Activated naive CD4-positive, alpha-beta T cell (primary cell): Measurements from ENCODE around the gene TRMT2B.
"Not testable (repeated sequence)": the region's sequence is repeated elsewhere in the genome, so short reads cannot be mapped to it uniquely, and the experiment has no call there.

Source experiments
- DNase-seq, 4 experiments: peaks; one replicate each; lab custom pipeline; 2025; lab: John Stamatoyannopoulos, UW

Gene TRMT2B

DNA sequence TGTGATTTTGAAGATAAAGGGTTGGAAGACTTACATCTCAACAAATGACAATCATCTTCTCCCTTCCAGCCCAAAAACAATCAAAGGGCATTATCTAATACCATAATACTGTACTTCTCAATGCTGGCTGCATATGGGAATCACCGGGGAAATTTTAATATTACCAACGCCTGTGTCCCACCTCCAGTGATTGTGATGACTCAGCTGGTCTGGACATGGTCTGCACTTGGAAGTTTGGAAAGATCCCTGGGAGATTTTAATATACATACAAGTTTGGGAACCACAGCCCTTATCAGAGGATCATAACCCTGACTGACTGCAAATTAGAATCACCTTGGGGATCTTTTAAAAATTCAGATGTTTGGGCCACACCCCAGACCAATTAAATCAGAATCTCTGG, 52.5 kb downstream of the TRMT2B start:
- no peak for DNase-seq

DNA sequence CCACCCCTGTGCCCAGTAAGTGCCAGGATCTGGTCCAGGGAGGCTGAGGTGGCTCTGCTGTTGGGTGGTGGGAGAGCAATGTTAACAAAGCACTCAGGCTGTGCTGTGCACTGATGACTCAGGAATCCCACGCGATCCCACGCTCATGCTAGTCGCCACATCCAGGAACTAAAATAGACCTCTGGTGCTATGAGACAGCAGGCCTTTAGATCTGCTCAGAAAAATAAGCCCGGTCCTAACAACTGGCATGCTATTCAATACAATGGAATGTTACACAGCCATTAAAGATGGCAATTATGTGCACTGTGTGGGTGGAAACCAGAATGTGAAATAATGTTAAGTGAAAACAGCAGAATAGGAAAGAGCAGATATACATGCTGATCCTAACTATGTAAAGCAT, 56.4 kb downstream of the TRMT2B start:
- DNase-seq: no peak

DNA sequence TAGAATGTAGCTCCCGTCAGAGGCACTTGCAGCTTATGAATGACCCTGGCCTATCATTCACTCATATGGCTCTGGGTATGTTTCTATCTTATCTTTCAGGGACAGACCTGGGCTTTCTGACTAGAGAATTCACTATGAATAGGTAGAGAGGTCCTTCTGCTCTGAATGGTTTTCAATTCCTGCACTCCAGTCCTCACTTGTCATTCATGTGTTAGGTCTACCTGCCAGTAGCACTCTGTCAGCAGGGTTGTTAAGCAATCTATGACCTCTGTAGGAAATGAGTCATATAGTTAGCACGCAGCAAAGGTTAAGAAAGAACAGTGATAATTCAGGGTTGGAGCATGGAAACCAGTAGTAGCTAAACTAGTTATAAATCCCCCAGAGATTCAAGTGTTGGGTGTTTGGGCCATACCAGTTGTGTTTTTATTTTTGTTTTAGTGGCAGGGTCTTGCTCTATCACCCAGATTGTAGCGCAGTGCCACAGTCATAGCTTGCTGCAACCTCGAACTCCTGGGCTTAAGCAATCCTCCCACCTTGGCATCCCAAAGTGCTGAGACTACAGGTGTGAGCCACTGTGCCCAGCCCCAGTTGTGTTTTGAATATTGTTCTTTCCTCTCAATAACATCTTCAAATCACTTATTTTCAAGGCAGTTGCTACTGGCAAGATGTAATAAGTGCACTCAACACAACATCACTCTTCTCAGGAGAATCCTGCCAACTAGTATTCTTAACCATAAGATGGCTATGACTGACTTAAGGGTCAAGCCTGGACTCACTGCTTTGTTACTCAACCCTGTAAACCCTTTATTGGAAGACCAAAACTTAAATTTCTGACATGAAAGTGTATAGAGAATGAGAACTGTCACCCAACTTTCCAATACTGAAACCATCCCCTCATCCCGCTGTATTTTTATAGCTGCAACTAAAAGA, 57.3 kb downstream of the TRMT2B start:
- no peak for DNase-seq

DNA sequence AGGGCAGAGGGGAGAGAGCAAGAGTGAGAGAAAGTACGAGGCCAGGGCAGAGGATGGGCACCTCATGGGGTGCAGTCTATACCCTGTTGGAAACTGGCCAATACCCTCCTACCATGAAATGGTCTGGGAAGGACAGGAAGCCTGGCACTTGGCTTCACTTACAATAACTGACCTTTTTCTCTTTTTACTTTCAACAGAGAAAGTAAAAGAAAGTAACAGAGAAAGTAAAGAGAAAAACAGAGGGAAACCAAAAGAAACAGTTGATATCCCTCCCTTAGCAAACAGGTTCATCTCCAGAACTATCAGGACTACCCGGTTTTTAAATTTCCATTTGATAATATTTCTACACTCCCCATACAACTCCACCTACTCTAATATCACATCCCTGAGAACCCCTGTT, 61.8 kb downstream of the TRMT2B start:
- DNase-seq: no peak

DNA sequence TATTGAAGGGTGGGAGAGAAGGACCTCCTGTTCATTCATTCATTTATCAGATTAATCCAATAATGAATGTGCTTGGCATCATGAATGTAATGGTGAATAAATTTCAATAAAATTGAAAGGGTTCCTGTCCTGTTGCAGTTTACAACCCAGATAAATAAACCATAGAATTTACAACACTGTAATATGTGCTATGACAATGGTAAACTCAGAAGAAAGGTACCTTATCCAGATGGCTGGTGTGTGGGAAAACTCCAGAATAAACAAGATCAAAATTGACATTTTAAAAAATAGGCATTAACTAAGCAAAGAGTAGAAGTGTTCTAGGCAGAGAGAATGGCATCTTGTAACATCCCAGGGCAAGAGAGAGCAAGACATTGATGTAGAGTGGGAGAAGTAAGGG, 67.1 kb downstream of the TRMT2B start:
- DNase-seq: no peak

DNA sequence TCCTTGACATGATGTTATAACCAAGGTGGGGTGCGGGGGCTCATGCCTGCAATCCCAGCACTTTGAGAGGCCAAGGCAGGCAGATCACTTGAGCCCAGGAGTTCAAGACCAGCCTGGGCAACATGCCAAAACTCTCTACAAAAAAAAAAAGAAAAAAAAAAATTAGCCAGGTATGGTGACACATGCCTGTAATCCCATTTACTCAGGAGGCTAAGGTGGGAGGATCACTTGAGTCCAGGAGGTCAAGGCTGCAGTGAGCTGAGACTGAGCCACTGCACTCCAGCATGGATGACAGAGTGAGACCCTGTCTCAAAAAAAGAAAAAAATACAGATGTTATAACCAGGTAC, 70.4 kb downstream of the TRMT2B start:
- not testable (repeated sequence) for DNase-seq

DNA sequence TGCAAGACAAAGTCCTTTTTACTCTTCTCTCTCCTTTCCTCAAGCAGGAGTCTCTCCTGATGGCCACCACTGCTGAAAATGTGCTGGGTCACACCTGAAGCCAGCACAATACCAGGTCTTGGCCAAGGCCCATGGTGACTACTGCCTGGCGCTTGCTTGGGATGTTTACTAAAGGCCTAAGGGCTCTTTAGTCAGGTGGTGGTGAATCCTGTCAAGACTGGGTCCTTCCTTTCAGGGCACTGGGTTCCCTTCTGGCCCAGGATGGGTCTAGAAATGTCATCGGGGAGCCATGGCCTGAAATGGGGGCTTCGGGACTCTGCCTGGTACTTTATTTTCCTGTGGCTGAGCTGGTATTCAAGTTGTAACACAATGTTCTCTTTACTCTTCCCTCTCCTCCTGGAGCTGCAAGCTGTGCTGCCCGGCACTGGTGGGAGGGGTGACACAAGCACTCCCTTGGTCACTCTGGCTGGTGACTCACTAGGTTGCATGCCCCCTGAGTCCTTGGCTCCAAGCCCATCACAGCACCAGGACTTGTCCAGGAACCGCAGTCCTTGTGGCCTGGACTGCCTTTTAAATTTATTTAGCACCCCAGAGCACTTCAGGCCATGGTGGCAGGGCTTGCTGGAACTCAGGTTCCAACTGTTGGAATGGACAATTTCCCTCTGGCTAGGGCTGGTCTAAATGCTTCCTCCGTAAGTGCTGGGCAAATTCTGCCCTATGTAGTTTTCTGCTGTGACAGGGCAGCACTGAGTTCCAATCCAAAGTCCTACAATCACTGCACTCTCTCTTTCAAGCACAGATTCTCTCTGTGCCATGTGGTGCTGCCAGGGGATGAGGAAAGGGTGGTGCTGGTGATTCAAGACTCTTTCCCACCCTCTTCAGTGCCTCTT, 71.1 kb downstream of the TRMT2B start:
- no peak for DNase-seq

DNA sequence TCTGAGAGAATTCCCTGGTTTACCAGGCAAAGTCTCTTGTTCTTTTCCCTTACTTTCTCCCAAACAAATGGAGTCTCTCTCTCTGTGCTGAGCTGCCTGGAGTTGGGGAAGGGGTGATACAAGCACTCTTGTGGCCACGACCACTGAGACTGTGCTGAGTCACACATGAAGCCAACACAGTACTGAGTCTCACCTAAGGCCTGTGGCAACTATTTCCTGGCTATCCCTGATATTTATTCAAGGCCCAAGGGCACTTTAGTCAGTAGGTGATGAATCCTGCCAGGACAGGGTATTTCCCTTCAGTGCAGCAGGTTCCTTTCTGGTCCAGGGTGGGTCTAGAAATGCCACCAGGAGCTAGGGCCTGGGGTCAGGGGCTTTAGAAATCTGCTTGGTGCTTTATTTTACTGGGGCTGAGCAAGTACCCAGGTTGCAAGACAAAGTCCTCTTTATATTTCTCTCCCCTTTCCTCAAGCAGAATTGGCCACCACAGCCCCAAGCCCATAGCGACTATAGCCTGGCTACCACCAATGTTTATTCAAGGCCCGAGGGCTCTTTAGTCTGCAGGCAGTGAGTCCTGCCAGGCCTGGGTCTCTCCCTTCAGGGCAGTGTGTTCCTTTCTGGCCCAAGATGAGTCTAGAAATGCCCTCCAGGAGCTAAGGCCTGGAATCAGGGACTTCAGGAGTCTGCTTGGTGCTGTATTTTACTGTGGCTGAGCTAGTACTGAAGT, 71.9 kb downstream of the TRMT2B start:
- DNase-seq: no peak

DNA sequence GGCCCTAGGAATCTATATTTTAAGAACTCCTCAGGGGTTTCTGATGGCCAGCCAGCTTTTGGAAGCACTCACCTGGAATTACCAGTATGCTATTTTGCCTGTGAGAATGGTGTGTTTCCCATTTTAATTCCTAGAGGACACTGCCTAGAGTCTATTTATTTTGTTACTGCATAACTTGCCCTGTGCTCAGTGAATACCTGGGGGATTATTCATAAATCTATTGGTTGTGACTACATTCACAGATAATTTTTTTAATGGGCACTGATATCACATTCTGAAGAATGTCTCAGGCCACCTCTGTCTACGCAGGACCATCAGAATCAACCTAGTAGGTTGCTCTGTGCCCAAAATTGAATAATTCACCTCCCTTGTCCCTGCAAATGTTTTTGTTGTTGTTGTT, 75.7 kb downstream of the TRMT2B start:
- DNase-seq: no peak

DNA sequence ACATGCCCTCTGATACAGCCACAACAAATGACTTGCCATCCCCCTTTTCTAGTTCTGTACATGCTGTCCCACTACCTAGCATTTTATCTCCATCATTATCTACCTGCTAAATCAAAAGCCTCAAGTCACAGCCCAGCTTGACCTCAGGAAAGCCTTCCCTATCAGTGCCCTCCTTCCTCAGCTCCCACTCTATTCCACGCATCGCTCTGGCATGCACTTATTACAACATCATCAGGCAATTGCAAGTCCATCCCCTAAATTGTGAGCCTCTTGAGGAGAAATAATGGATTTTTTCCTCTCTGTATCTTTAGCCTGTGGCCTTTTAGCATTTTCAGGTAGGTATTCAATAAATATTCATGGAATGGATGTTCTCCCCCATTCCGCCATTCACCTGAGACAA, 76.7 kb downstream of the TRMT2B start:
- DNase-seq: no peak

DNA sequence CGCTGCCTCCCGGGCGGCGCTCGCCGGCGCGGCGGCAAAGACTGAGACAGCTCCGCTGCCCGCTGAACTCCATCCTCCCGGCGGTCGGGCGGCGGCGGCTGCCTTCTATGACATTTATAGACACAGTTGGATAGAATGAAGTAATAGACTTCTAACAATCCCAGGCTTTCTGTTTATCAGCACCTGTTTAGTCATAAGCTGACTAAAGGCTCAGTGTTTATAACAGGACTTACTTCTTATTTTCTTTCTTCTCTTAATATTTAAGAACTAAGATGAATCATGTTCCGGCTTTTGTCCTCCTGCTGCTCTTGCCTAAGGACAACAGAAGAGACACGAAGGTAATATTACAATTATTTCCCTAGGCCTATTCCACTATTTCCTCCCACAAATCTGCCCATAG, 78.5 kb downstream of the TRMT2B start:
- DNase-seq: no peak

DNA sequence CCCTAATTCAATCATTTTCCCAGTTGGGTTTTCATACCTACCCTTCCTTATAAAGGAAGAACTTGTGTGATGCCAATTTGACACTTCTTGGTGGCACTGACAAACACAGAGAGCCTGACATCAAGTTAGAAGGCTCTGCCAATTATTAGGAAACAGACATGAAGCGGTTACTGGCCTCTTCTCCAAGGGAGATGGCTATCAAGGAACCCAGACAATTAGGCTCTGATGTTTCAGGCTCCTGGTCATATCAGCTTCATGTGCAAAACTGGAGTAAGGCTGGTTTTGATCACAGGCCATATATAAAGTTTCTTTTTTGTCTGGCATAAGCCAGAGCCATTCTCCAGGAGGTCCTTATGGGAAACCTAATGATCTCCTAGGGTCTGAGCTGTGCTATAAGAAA, 82.0 kb downstream of the TRMT2B start:
- DNase-seq: no peak

DNA sequence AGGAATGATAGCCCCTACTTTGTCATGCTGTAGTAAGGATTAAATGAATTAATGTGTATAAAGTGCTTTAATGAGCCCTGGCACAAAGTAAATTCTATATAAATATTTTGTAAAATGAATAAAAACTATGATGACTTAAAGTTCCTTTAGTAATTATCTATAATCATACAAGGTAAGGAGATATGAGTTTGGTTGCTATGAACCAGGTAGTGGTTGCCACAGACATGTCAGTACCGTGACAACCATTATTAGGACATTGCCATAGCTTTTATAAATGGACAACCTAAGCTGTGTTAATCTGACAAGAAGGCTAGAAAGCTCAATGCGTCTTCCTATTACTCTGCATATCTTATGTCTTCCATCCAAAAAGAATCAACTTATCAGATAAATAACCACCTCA, 82.5 kb downstream of the TRMT2B start, which contains the start of gene ARL13A:
ARL13A (plus strand) TSS at position 301 of the 400 bp plus-strand sequence. CDS start 3,982 bp downstream, outside the sequence.
- DNase-seq: no peak

DNA sequence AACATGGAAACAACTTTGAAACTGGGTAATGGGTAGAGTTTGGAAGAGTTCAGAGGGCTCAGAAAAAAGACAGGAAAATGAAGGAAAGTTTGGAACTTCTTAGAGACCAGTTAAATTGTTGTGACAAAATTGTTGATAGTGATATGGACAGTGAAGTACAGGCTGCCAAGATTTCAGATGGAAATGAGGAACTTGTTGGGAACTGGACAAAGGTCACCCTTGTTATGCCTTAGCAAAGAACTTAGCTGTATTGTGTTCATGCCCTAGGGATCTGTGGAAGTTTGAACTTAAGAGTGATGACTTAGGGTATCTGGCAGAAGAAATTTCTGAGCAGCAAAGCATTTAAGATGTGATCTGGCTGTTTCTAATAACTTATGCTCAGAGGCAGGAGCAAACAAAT, 87.5 kb downstream of the TRMT2B start:
- DNase-seq: no peak

DNA sequence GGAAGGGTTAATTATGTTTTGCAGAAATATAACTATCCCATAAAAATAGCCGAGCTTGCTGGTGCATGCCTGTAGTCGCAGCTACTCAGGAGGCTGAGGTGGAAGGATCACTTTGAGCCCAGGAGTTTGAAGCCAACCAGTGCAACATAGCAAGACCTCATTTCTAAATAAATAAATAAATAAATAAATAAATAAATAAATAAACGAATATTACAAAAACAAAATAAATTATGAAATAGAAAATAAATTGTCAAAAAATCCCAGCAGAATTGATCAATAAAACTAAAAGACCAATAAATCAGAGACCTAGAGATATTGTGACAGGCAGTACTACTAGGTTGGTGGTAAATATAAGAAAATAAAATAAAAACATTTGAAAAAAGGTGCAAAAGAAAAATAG, 89.1 kb downstream of the TRMT2B start:
- DNase-seq: no peak
